PFSK-1 (cell line): ENCODE measurements around the gene TNPO3.

Experiments used
- FOXP2 ChIP-seq: optimal IDR thresholded peaks from 2 replicates; pipeline ENCODE3; 2011; ENCODE audit warnings: borderline replicate concordance, control low read depth, inconsistent platforms; ENCODE audit not compliant: insufficient read depth; ENCODE audit errors: extremely low read length, extremely low read depth
- POLR2AphosphoS5 ChIP-seq: IDR thresholded peaks from 2 replicates; pipeline ENCODE4 v1.6.1; 2012; ENCODE audit warnings: low read depth, mild to moderate bottlenecking, control low read depth, low read length, moderate library complexity
- REST ChIP-seq, 2 experiments: IDR thresholded peaks; 2 replicates each; pipeline versions ENCODE4 v1.6.1 to v1.8.0; 2011 to 2012; ENCODE audit warnings: low read depth in 2 of 2, low read length in 2 of 2, control low read depth in 1 of 2, inconsistent platforms in 1 of 2, mild to moderate bottlenecking in 1 of 2, moderate library complexity in 1 of 2; ENCODE audit not compliant: insufficient read depth in 1 of 2
- SIN3A ChIP-seq: IDR thresholded peaks from 2 replicates; pipeline ENCODE4 v1.6.1; 2012; ENCODE audit warnings: mild to moderate bottlenecking, low read length, moderate library complexity, borderline replicate concordance; ENCODE audit not compliant: insufficient read depth
- TAF1 ChIP-seq: IDR thresholded peaks from 2 replicates; pipeline ENCODE4 v1.6.1; 2012; ENCODE audit warnings: low read length, control low read depth, borderline replicate concordance; ENCODE audit not compliant: insufficient read depth

The TNPO3 gene

GRCh38 chr7:128936798-128937197, 118.1 kb downstream of the TNPO3 start:
- TF ChIP-seq REST (IDR thresholded peaks at IDR 0.05; ENCODE audit: insufficient read depth in 1 of 2, low read depth in 2 of 2, low read length in 2 of 2) (no peak), FOXP2 (no peak), TAF1 (no peak), POLR2AphosphoS5 (no peak), SIN3A (no peak)

GRCh38 chr7:128935342-128935730, 119.6 kb downstream of the TNPO3 start:
- TF ChIP-seq REST (IDR thresholded peaks at IDR 0.05; ENCODE audit: insufficient read depth in 1 of 2, low read depth in 2 of 2, low read length in 2 of 2) (no peak), FOXP2 (no peak), SIN3A (no peak), POLR2AphosphoS5 (no peak), TAF1 (no peak)

GRCh38 chr7:128934361-128935341, 120.3 kb downstream of the TNPO3 start:
- no peak for TF ChIP-seq POLR2AphosphoS5
- no peak for TF ChIP-seq TAF1
- no peak for TF ChIP-seq FOXP2
- no peak for TF ChIP-seq SIN3A
- TF ChIP-seq REST (IDR thresholded peaks at IDR 0.05; ENCODE audit: insufficient read depth in 1 of 2, low read depth in 2 of 2, low read length in 2 of 2), result no peak

- TF ChIP-seq REST (IDR thresholded peaks at IDR 0.05; ENCODE audit: insufficient read depth in 1 of 2, low read depth in 2 of 2, low read length in 2 of 2) (no peak), POLR2AphosphoS5 (no peak), SIN3A (no peak), FOXP2 (no peak)
Observed at GRCh38 chr7:128933180-128933891, 121.6 kb downstream of the TNPO3 start.
